GM19035 (cell line): ENCODE data around the gene MAEA.

ENCODE experiments used
- ATAC-seq: cut with Tn5 transposase; IDR thresholded peaks from one replicate; pipeline ENCODE4 v1.9.1; 2021; ENCODE audit not compliant: unreplicated experiment

MAEA gene

DNA sequence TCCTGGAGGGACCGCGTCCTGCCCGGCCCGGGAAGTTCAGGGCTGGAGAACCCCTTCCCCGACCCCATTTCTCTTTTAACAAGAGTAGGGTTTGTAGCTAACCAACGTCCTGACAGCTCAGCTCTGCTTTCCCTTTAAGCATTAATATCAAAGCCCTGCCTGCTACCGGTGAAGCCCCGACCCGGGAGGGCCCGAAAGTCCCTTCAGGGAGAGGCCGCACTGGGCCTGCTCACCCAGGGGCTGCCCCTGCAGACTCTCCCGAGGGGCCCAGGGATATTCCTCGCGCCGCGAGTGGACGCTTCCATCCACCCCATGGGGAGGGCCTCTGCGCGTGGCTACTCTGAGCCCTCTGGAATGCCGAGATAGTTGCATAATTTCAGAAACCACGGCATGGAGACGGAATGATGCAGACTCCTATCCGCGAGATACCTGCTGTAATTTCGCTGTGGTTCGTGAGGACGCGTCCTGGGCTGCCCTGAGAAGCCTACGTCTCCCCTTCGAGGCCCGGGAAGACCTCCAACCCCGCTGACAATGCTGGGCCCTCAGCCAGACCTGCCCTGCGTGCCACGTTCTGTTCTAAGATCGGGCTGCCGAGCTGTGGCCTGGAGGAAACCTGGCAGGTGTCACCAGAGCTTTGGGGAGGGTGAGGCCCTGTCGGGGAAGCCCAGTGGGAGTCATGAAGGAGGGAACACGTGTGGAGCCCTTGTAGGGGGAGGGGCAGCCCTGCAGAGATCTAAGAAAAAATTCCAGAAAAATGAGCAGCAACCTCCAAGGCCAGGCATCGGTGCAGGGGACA is 39.8 kb upstream of the MAEA start:
- ATAC-seq = peak; percentile 4

DNA sequence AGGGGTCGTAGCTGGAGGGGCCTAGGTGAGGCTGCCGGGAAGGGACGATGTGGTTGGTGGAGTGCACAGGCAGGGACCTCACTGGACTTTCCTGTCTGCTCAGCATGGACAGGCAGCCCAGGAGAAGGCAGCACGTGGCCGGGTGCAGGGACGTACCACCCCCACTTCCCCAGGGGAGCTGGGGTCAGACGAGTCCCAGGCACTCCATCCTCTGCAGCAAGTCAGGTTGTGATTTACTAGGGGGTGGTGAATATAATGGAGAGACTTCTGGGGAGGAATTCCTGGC is 39.2 kb upstream of the MAEA start:
- no peak for ATAC-seq

DNA sequence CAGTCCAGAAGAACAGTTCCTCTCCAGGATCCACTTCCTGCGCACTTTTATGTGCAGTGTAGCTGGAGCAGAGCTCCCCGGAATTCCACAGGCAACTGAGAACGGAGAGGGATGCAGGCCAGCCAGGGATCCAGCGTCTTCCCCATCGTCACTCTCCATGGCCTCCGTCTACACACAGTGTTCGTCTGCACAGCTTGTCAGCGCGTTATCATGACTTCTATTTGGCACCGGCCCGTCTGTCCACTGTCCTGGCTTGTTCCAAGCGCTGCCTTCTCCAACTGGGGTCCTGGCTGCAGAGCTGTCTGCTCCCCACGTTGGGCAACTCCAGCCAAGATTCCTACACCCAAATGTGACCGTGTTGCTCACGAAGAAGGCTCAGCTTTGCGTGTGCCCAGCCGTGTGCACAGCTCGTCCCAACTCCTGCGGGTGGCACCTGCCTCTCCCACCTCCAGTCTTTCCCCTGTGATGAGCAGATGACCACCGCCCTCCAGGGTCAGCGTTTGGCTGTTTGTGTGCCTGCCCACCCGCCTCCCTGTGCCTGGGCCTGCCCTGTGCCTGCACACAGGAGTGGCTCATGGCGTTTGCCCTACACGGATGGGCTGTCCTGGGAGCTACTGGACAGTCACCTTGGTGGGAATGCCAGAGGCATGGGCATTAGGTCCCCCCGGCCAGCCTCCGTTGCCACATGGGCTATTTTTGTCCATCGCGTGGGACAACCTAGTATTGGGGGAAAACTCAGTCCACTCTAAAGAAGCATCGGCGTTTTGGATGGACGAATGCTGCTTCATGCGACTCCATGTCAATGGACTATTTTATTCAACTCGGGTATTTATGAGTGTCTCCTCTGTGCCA is 38.5 kb upstream of the MAEA start:
- no peak for ATAC-seq

DNA sequence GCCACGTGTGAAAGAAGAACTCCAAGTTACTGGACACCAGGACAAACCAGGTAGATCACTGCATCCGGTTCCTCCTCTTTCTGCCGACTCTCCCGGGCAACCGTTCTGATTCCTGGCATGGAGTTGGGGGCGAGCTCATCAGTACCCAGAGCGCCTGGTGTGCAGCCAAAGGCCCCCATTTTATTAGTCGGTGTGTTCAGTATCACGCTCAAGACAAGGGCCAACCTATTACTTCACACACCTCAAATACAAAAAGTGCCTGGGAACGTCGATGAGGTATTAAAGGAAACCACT is 38.0 kb upstream of the MAEA start:
- ATAC-seq = no peak

DNA sequence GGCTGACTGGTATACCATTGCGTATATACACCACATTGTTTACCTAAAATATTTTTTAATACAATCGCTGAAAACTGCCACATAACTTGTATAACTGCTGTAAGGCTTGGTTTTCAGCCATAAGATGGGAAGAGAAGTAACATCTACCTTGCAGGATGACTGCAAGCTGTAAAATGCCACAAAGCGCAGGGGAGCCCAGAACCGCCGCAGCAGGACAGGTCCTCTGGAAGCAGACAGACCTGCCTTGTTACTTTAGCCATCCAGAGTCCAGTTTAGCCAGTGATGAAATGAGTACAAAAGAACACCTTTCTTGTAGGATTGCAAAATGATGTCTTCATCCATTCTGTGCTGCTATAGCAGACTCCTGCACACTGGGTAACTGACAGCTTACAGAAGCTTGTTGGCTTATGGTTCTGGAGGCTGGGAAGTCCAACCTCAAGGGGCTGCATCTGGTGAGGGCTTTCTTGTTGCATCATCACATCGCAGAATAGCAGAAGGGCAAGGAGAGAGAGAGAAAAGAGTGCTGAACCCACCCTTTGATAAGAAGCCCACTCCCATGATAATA is 36.7 kb upstream of the MAEA start:
- no peak for ATAC-seq

DNA sequence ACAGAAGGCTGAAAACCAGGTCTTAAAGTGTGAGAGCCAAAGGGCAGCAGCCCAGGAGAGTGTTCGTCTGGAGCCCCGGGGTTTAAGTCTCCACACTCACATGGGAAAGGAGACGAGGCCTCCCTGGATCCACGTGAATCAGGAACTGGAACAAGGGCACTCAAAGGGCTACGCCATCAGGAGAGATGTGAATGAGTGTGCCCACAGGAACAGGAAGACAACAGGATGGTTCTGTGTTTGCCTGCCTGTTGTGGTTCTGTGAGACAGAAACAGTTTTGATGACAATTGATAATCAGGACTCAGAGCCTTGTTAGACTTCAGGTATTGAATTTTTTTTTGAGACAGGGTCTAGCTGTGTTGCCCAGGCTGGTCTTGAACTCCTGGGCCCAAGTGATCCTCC is 35.9 kb upstream of the MAEA start:
- no peak for ATAC-seq

DNA sequence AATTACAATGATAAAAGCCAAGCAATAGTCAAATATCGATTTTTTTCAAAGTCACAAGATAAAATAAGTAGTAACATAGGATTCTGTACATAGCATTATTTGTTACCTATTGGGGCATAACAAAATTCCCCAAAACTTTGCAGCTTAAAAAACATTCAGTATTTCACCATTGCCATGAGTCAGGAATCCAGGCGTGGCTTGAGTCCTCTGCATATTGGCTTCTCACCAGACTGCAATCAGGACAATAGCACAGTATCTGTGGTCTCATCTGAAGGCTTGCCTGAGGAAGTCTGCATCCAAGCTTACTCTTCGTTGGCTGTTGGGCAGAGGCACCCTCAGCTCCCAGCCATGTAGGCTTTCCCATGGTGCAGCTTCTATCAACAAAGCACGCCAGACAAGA is 34.5 kb upstream of the MAEA start:
- ATAC-seq = no peak

DNA sequence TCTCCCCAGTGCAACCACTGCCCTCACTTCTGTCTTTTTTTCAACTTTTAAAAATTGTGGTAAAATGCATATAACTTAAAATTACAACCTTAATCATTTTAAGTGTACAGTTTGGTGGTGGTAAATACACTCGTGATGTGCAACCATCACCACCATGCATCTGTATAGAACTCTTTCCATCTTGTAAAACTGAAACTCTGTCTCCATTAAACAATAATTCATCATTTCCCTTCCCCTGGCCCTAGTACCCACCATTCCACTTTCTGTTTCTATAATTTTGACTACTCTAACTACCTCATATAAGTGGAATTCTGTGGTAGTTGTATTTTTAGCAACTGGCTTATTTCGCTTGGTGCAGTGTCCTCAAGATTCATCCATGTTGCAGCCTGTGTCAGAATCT is 34.0 kb upstream of the MAEA start:
- ATAC-seq = no peak

DNA sequence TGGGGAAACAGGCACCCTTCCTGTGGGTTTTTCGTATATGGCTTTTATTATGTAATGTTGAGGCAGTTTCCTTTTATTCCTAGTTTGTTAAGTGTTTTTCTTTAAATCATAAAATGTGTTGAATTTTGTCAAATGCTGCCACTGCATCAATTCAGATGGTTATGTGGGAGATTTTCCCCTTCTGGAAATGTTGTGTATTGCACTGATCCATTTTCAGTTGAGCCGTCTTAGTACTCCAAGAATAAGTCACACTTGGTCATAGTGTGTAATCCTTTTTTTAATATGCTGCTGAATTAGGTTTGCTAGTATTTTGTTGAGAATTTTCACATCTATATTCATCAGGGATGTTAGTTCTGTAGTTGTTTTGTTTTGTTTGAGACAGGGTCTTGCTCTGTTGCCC is 31.2 kb upstream of the MAEA start:
- no peak for ATAC-seq

DNA sequence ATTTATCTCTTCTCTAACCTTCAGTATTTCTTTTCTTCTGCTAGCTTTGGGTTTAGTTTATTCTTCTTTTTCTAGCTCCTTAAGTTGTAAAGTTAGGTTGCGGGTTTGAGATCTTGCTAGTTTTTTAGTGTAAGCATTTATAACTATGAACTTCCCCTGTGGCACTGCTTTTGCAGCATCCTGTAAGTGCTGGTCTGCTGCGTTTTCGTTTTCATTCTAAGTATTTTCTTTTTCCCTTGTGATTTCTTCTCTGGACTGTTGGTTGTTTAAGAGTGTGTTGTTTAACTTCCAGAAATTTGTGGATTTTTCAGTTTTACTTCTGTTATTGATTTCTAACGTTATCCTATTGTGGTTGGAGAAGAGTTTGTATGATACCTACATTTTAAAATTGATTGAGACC is 29.7 kb upstream of the MAEA start:
- ATAC-seq = no peak

DNA sequence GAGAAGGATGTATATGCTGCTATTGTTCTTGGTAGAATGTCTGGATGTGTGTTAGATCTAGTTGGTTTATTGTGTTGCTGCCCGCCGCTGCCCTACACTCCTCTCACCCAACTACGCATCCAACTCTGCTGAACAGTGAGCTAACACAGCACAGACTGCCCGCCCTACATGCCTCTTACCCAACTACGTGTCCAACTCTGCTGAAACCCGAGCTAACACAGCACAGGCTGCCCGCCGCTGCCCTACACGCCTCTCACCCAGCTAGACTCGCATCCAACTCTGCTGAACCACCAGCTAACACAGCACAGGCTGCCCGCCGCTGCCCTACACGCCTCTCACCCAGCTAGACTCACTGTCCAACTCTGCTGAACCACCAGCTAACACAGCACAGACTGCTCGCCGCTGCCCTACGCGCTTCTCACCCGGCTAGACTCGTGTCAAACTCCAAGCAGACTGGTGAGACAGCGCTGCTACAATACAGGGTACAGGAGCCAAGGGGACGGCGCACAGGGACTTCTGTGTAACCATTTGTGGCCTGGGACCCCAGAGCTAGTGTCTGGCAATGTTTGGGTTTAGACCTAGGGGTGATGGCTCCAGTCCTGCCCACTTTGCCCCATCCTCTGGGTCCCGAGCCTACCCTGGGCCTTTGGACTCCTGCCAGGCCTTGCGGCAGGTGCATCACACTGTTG is 29.1 kb upstream of the MAEA start:
- no peak for ATAC-seq

DNA sequence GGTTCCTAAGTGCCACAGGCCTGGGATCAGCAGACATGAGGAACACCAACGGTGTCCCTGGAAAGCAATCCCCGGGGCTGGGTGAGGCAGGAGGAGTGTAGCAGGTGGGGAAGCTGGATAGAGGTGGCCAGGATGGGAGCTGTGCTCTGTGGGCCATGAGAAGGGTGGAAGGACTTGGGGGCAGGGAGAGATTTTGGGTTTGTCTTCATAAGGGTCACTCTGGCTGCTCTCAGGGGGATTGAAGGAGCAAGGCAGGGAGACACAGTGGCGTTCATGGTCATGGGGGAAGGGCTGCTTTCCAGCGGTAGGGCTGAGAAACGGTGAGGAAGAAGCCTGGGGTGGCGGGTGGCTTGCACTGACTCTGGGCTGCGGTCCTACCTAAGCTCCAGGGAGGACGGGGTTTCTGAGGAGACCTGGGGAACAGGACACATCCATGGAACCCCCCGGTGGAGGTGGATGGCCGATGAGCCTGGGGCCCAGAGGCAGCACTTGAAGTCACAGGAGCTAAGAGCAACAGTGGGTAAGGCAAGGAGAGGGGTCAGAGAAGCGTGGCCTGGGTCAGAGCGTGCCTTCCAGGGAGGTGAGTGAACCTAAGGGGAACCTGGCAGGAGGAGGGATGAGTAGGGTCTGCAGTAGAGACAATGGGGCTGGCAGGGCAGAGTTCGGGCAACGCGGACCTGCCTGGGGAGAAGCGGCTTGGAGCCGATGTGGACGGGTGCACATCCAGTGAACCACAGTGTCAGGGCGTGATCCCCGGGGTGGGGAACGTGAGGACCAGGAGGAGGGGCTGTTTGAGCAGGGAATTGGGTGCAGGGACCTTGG is 28.4 kb upstream of the MAEA start:
- no peak for ATAC-seq

DNA sequence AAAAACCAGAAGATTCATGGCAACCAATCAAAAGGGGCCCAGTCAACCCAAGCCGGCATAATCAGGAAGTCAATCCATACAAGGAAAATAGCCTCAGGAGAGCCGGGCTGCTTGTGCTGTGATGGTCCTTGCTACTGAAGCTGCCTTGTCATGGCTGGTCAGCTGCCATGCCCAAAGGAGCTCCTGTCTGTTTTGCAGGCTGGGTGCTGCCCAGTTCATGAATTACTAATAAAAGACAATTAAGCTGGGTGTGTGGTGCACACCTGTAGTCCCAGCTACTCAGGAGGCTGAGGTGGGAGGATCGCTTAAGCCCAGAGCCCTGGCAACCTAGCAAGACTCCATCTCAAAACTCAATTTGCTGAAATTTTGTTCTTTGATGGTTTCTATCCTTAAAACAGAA is 24.7 kb upstream of the MAEA start:
- ATAC-seq = no peak

DNA sequence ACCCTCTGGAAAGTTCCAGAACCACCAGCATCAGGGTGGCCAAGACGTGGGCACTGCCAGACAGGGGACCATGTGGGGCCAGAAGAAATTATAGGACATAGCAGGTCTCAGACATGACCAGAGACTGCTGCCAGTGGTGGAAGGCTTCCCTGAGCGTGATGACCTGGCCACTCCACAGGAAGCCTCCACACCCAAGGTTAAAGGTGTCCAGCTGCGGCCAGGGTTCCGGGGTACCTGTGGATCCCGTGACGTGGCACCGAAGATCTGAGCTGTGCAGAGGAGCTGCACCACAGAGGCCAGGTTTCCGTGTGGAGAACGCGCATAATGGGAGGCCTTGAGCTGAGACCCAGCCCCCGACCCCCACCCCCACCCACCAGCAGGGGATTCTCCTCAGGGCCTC is 24.3 kb upstream of the MAEA start:
- no peak for ATAC-seq

DNA sequence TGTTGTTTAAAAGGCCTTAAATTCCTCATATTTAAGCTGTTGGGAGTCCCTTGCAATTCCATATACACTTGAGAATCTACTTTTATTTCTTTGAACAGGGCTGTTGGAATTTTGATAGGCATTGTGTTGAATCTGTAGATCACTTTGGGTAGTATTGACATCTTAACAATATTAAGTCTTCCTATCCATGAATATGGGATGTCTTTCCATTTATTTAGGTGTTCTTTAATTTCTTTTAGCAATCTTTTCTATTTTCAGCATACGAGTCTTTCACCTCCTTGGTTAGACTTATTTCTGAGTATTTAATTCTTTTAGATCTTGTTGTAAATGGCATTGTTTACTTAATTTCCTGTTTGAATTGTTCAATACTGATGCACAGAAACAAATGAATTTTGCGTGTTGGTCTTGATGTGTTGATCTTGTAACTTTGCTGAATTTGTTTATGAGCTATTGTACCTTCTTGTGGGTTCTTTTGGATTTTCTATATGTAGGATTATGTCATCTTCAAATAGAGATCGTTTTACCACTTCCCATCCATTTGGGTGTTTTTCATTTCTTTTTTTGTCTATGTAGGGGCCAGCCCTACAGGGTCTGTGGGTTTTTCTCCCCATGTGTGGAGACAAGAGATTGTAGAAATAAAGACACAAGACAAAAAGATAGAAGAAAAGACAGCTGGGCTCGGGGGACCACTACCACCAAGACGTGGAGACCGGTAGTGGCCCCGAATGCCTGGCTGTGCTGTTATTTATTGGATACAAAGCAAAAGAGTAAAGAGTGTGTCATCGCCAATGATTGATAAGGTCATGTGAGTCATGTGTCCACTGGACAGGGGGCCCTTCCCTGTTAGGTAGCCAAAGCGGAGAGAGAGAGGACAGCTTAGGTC is 22.6 kb upstream of the MAEA start:
- ATAC-seq = no peak

DNA sequence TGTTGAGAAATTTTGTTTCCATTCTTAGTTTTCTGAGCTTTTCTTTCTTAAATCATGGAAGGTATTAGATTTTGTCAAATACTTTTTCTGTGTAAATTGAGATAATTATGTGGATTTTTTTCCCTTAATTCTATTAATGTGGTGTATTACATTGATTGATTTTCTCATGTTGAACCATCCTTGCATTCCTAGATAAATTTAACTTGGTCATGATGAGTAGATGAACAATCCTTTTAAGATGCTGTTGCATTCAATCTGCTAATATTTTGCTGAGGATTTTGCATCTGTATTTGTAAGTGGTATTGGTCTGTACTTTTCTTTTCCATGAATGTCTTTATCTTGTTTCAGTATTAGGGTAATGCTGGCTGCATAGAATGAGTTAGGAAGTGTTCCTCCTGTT is 20.5 kb upstream of the MAEA start:
- no peak for ATAC-seq

DNA sequence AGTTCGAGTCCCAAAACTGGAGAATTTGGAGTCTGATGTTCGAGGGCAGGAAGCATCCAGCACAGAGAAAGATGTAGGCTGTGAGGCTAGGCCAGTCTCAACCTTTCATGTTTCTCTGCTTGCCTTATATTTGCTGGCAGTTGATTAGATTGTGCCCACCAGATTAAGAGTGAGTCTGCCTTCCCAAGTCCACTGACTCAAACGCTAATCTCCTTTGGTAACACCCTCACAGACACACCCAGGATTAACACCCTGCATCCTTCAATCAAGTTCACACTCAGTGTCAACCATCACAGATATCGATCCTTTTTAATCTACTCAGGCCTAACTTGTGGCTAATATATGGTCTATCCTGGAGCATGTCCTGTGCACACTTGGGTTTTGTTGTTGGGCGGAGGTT is 18.0 kb upstream of the MAEA start:
- ATAC-seq = no peak

DNA sequence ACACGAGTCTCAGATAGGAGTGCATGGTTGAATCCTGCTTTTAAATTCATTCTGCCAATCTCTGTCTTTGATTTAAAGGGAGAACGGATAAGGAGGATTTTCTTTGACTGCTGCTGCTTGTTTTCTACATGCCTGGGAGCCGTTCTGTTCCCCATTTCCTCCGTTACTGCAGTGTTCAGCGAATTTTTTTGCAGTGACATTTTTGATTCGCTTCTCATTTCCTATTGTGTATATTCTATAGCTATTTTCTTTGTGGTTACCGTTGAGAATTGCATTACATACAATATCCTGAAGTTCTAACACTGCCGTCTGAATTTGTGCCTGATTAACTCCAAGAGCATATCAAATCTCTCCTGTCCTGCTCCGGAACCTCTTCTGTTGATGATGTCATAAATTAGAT is 14.8 kb upstream of the MAEA start:
- no peak for ATAC-seq

DNA sequence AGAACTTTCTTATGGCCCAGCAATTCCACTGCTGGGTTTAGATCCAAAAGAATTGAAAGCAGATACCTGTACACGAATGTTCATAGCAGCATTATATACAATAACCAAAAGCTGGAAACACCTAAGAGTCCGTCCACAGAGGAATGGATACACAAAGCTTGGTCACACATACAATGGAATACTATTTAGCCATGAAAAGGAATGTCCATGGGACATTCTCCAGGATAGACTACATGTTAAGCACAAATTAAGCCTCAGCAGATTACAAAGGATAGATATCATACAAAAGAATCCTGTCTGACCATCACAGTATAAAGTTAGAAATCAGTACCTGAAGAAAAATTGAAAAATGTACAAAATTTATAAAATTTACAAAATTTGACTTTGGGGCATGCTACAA is 12.7 kb upstream of the MAEA start:
- no peak for ATAC-seq
